Astrocyte (in vitro differentiated cells and primary cell): ENCODE data around the gene UBL4B. TPM values are rescaled to one million over a fixed set of nuclear protein-coding genes. Genes with fewer than 3 reads are reported as not detected.
A peak's percentile ranks its signal among the peaks of the same experiment; 100 is the strongest.

Source experiments
- DNase-seq: peaks from one replicate; pipeline ENCODE4 v3.0.0-alpha.2; 2010; ENCODE audit warnings: low read depth
- FAIRE-seq: peaks from 2 replicates; lab custom pipeline; 2011; peaks lifted over from hg19 to GRCh38; lab: Jason Lieb, UNC
- H2AFZ ChIP-seq: 2 replicates; pipeline ENCODE4 v1.6.0; 2012; ENCODE audit warnings: low read depth, low read length, inconsistent platforms
- H3K27ac ChIP-seq: 2 replicates; pipeline ENCODE4 v1.5.1; 2011; ENCODE audit warnings: low read depth, low read length, inconsistent platforms
- H3K27me3 ChIP-seq: 2 replicates; pipeline ENCODE4 v1.6.0; 2011; ENCODE audit warnings: low read length, inconsistent platforms; ENCODE audit not compliant: insufficient read depth
- H3K36me3 ChIP-seq: 2 replicates; pipeline ENCODE4 v1.5.1; 2011; ENCODE audit warnings: low read length, inconsistent platforms; ENCODE audit not compliant: insufficient read depth
- H3K4me1 ChIP-seq: 2 replicates; pipeline ENCODE4 v1.5.1; 2011; ENCODE audit warnings: low read length, inconsistent platforms; ENCODE audit not compliant: insufficient read depth
- H3K4me2 ChIP-seq: 2 replicates; pipeline ENCODE4 v1.6.0; 2012; ENCODE audit warnings: low read length, inconsistent platforms
- H3K4me3 ChIP-seq: 2 replicates; pipeline ENCODE4 v1.5.1; 2011; ENCODE audit warnings: low read depth, mild to moderate bottlenecking, low read length, inconsistent platforms; ENCODE audit not compliant: insufficient read depth
- H3K79me2 ChIP-seq: 2 replicates; pipeline ENCODE4 v1.6.0; 2012; ENCODE audit warnings: mild to moderate bottlenecking, low read length, inconsistent platforms; ENCODE audit not compliant: insufficient read depth
- H3K9ac ChIP-seq: 2 replicates; pipeline ENCODE4 v1.6.0; 2012; ENCODE audit warnings: mild to moderate bottlenecking, low read length, inconsistent platforms
- H3K9me3 ChIP-seq: 2 replicates; pipeline ENCODE4 v1.5.1; 2012; ENCODE audit warnings: low read depth, mild to moderate bottlenecking, low read length, inconsistent platforms; ENCODE audit not compliant: insufficient read depth
- H4K20me1 ChIP-seq: 2 replicates; pipeline ENCODE4 v1.6.0; 2012; ENCODE audit warnings: low read length, inconsistent platforms; ENCODE audit not compliant: insufficient read depth
- H3K27ac Mint-ChIP-seq: one replicate; pipeline ENCODE4 v1.8.0; 2021; ENCODE audit warnings: mild to moderate bottlenecking, mixed read lengths; ENCODE audit not compliant: unreplicated experiment
- H3K27me3 Mint-ChIP-seq: one replicate; pipeline ENCODE4 v1.8.0; 2021; ENCODE audit warnings: low read depth, mixed read lengths; ENCODE audit not compliant: unreplicated experiment
- H3K36me3 Mint-ChIP-seq: one replicate; pipeline ENCODE4 v1.8.0; 2021; ENCODE audit warnings: low read depth, mixed read lengths; ENCODE audit not compliant: unreplicated experiment
- H3K4me1 Mint-ChIP-seq: one replicate; pipeline ENCODE4 v1.8.0; 2021; ENCODE audit warnings: low read depth, mixed read lengths; ENCODE audit not compliant: unreplicated experiment
- H3K4me3 Mint-ChIP-seq: one replicate; pipeline ENCODE4 v1.8.0; 2021; ENCODE audit warnings: mild to moderate bottlenecking, moderate library complexity, mixed read lengths; ENCODE audit not compliant: unreplicated experiment
- H3K9me3 Mint-ChIP-seq: one replicate; pipeline ENCODE4 v1.8.0; 2021; ENCODE audit warnings: mild to moderate bottlenecking, mixed read lengths; ENCODE audit not compliant: unreplicated experiment
- EZH2 ChIP-seq: IDR thresholded peaks from 2 replicates; pipeline ENCODE4 v1.6.1; 2012; ENCODE audit warnings: mild to moderate bottlenecking, low read length, inconsistent platforms; ENCODE audit not compliant: insufficient read depth
- total RNA-seq: library from RNA; stranded (reverse); gene quantifications from 2 replicates; pipeline ENCODE4 v1.2.1, GENCODE V29; 2021
- TF ChIP-seq, protein P1 (sequence below): IDR thresholded peaks from 2 replicates; pipeline ENCODE4 v1.5.1; 2011; ENCODE audit warnings: low read depth, mild to moderate bottlenecking, inconsistent platforms, low read length, moderate library complexity; ENCODE audit not compliant: insufficient read depth

UBL4B gene
- total RNA-seq, 1 donor from 2014 or later = not detected

DNA sequence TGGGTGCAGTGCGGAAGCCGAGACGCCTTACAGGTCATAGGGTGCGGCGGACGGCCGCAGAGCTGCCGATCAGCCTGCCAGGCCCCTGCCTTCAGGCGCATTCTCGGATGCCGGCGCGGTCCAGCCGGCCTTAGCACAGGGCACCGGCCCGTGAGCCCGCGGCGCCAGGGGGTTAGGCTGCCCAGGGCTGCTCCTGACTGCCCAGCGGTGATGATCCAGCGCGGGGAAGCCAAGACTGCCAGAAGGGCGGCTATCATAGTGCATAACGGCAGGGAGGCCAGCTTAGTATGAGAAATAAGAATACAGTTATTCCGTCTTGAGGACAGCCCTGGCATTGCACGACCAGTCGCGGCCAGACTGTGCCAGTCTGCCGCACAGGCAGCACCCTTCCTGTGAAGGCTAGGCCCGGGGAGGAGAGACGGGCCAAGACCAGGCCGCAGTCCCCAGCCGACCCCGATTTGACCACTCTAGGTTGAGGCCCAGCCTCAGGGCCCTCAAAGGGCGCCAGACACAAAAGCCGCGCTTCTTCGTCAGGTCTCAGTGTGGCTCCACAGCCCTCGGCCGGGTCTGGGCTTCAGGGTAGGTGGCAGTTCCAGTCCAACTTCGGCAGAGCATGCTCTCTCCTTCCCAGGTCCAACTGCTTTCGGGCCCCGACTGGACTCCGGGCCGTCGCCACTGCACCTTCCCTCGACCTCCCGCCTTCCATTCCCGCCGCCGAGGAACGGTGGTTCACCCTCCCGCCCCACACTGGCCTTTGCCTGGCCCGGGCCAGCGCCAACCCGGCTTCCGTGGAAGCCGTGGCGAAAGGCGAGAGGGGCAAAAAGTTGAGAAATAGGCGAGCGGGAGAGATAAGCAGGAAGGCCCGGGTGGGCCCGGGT lies 42.6 kb upstream of the UBL4B start:
- Histone ChIP-seq H3K27me3 (peaks cover 78% of the 10 kb centered on the region), H2AFZ (no peak overlapping the region), H3K27ac (no peak overlapping the region), H4K20me1 (peaks cover 24% of the 10 kb centered on the region), H3K4me2 (no peak overlapping the region), H3K36me3 (no peaks in the 10 kb centered on the region), H3K9ac (no peak overlapping the region), H3K4me1 (no peaks in the 10 kb centered on the region), H3K9me3 (peaks cover 8% of the 10 kb centered on the region), H3K79me2 (no peaks in the 10 kb centered on the region), H3K4me3 (no peak overlapping the region)
- Mint-ChIP-seq H3K36me3 (peaks cover 5% of the 10 kb centered on the region), H3K27ac (no peak overlapping the region), H3K4me1 (peaks cover 2% of the 10 kb centered on the region), H3K4me3 (no peak overlapping the region), H3K27me3 (peaks cover 86% of the 10 kb centered on the region), H3K9me3 (peaks cover 10% of the 10 kb centered on the region)
- no peak for DNase-seq
- TF ChIP-seq EZH2 = peak; percentile 100
- TF ChIP-seq, protein P1, sequence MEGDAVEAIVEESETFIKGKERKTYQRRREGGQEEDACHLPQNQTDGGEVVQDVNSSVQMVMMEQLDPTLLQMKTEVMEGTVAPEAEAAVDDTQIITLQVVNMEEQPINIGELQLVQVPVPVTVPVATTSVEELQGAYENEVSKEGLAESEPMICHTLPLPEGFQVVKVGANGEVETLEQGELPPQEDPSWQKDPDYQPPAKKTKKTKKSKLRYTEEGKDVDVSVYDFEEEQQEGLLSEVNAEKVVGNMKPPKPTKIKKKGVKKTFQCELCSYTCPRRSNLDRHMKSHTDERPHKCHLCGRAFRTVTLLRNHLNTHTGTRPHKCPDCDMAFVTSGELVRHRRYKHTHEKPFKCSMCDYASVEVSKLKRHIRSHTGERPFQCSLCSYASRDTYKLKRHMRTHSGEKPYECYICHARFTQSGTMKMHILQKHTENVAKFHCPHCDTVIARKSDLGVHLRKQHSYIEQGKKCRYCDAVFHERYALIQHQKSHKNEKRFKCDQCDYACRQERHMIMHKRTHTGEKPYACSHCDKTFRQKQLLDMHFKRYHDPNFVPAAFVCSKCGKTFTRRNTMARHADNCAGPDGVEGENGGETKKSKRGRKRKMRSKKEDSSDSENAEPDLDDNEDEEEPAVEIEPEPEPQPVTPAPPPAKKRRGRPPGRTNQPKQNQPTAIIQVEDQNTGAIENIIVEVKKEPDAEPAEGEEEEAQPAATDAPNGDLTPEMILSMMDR = no peak
- no peak for FAIRE-seq

DNA sequence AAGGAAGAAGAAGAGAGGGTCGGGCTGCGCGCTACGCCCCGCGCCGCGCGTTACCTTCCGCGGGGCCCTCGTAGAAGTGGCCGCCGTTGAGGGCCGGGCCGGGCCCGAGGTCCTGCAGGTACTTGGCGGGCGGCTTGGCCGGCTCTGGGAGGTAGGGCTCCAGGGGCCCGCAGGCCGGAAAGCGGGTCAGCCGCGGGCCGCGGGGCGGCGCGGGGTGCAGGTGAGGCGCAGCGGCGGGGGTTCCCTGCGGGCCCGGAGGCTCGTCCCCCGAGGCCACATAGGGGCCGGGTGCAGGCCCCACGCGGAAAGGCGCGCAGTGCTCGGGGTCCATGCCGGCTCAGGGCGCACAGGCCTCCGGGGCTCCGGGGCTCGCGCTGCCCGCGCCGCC lies 42.0 kb upstream of the UBL4B start:
- peaks cover 85% of the 10 kb centered on the region for H3K27me3 Mint-ChIP-seq
- Histone ChIP-seq H3K4me1 (no peaks in the 10 kb centered on the region), H4K20me1 (peaks cover 24% of the 10 kb centered on the region), H3K4me2 (no peak overlapping the region), H3K79me2 (no peaks in the 10 kb centered on the region), H3K4me3 (no peak overlapping the region), H3K27me3 (peaks cover 82% of the 10 kb centered on the region), H2AFZ (no peak overlapping the region), H3K9ac (no peak overlapping the region), H3K9me3 (peaks cover 8% of the 10 kb centered on the region), H3K36me3 (no peaks in the 10 kb centered on the region), H3K27ac (no peak overlapping the region)
- H3K27ac Mint-ChIP-seq = no peak overlapping the region
- no peak overlapping the region for H3K4me3 Mint-ChIP-seq
- TF ChIP-seq, protein P1 = no peak
- peak; percentile 29 for TF ChIP-seq EZH2
- peaks cover 10% of the 10 kb centered on the region for H3K9me3 Mint-ChIP-seq
- peaks cover 4% of the 10 kb centered on the region for H3K36me3 Mint-ChIP-seq
- DNase-seq (no peak), FAIRE-seq (no peak)
- peaks cover 2% of the 10 kb centered on the region for H3K4me1 Mint-ChIP-seq
